PFSK-1 (cell line): ENCODE data around the gene SUMO4.

Source experiments
- POLR2AphosphoS5 ChIP-seq: IDR thresholded peaks from 2 replicates; pipeline ENCODE4 v1.6.1; 2012; ENCODE audit warnings: low read depth, mild to moderate bottlenecking, control low read depth, low read length, moderate library complexity
- SIN3A ChIP-seq: IDR thresholded peaks from 2 replicates; pipeline ENCODE4 v1.6.1; 2012; ENCODE audit warnings: mild to moderate bottlenecking, low read length, moderate library complexity, borderline replicate concordance; ENCODE audit not compliant: insufficient read depth

DNA sequence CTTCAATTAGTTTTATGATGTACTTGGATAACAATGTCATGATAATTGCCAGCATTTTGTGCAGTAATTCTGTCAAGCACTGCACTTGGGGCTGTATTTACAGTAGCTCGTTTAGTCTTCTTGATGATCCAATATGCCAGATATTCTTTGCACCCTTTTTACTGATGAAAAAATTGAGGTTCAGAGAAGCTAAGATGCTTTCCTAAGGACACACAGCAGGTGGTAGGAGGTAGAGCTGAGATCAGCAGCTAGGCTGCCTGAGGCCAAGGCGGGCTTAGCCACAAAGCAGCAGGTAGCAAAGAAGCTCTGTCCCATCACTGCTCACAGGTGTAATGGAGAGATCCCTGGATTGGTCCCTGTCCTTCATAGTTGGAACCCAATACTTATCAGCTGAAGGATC lies 33.3 kb downstream of the SUMO4 start:
- no peak for TF ChIP-seq POLR2AphosphoS5
- TF ChIP-seq SIN3A: no peak
